ENCODE results near the gene CSMD2.
"Not testable (repeated sequence)": the region's sequence is repeated elsewhere in the genome, so short reads cannot be mapped to it uniquely, and the experiment has no call there.

The CSMD2 gene

GRCh38 chr1:34089731-34090130, 75.3 kb downstream of the CSMD2 start:
- Histone ChIP-seq H3K4me3 (ENCODE audit: low read depth, low read length) (no peak overlapping the region), H3K27ac (no peak overlapping the region), H3K9me3 (ENCODE audit: severe bottlenecking) (no peaks in the 10 kb centered on the region), H3K27me3 (ENCODE audit: insufficient read depth, low read depth, severe bottlenecking) (peaks cover 39% of the 10 kb centered on the region), H3K36me3 (no peaks in the 10 kb centered on the region)
- TF ChIP-seq CTCF (IDR thresholded peaks at IDR 0.05; ENCODE audit: low read depth, low read length) = no peak
- no peak for DNase-seq

- no peak overlapping the region for H3K27ac ChIP-seq
- no peak for TF ChIP-seq CTCF (IDR thresholded peaks at IDR 0.05; ENCODE audit: low read depth, low read length)
- peaks cover 42% of the 10 kb centered on the region for H3K27me3 ChIP-seq (ENCODE audit: insufficient read depth, low read depth, severe bottlenecking)
- no peaks in the 10 kb centered on the region for H3K9me3 ChIP-seq (ENCODE audit: severe bottlenecking)
- no peak for DNase-seq
- no peak overlapping the region for H3K4me3 ChIP-seq (ENCODE audit: low read depth, low read length)
- no peaks in the 10 kb centered on the region for H3K36me3 ChIP-seq
Measured at GRCh38 chr1:34087986-34088385, 77.0 kb downstream of the CSMD2 start.

GRCh38 chr1:34086561-34086960, 78.5 kb downstream of the CSMD2 start:
- H3K9me3 ChIP-seq (ENCODE audit: severe bottlenecking) = peaks cover 1% of the 10 kb centered on the region
- H3K4me3 ChIP-seq (ENCODE audit: low read depth, low read length) = no peak overlapping the region
- H3K27me3 ChIP-seq (ENCODE audit: insufficient read depth, low read depth, severe bottlenecking) = peaks cover 34% of the 10 kb centered on the region
- no peaks in the 10 kb centered on the region for H3K36me3 ChIP-seq
- H3K27ac ChIP-seq = no peak overlapping the region
- no peak for TF ChIP-seq CTCF (IDR thresholded peaks at IDR 0.05; ENCODE audit: low read depth, low read length)
- no peak for DNase-seq

- H3K36me3 ChIP-seq = no peaks in the 10 kb centered on the region
- no peak for TF ChIP-seq CTCF (IDR thresholded peaks at IDR 0.05; ENCODE audit: low read depth, low read length)
- peaks cover 22% of the 10 kb centered on the region for H3K27me3 ChIP-seq (ENCODE audit: insufficient read depth, low read depth, severe bottlenecking)
- peaks cover 4% of the 10 kb centered on the region for H3K9me3 ChIP-seq (ENCODE audit: severe bottlenecking)
- no peak for DNase-seq
- no peak overlapping the region for H3K4me3 ChIP-seq (ENCODE audit: low read depth, low read length)
- H3K27ac ChIP-seq = no peak overlapping the region
Measured at GRCh38 chr1:34083974-34084373, 81.1 kb downstream of the CSMD2 start.

- not testable (repeated sequence) for H3K27ac ChIP-seq; H3K4me3 ChIP-seq (ENCODE audit: low read depth, low read length); H3K36me3 ChIP-seq; DNase-seq; H3K9me3 ChIP-seq (ENCODE audit: severe bottlenecking)
- H3K27me3 ChIP-seq (ENCODE audit: insufficient read depth, low read depth, severe bottlenecking) = peaks cover 33% of the 10 kb centered on the region
Measured at GRCh38 chr1:34082085-34082670, 82.9 kb downstream of the CSMD2 start.

GRCh38 chr1:34078383-34078782, 86.6 kb downstream of the CSMD2 start:
- Histone ChIP-seq H3K36me3 (no peaks in the 10 kb centered on the region), H3K4me3 (ENCODE audit: low read depth, low read length) (no peak overlapping the region), H3K9me3 (ENCODE audit: severe bottlenecking) (peaks cover 4% of the 10 kb centered on the region), H3K27me3 (ENCODE audit: insufficient read depth, low read depth, severe bottlenecking) (peaks cover 57% of the 10 kb centered on the region), H3K27ac (no peak overlapping the region)
- no peak for TF ChIP-seq CTCF (IDR thresholded peaks at IDR 0.05; ENCODE audit: low read depth, low read length)
- DNase-seq = no peak

Data from WERI-Rb-1 (cell line).